A172 (cell line): ENCODE results near the gene GPR141. TPM values are rescaled to one million over a fixed set of nuclear protein-coding genes. Genes with fewer than 3 reads are reported as not detected.

Experiments used
- DNase-seq: peaks from one replicate; pipeline ENCODE4 v3.0.0-alpha.2; 2015; ENCODE audit warnings: low spot score
- total RNA-seq: library from RNA; depleted of rRNA; stranded (reverse); fragments of >200 nt; shearing (Covaris generic); gene quantifications from 2 replicates; pipeline ENCODE4 v1.2.3, GENCODE V29; 2014; rRNA removed

The GPR141 gene, protein sequence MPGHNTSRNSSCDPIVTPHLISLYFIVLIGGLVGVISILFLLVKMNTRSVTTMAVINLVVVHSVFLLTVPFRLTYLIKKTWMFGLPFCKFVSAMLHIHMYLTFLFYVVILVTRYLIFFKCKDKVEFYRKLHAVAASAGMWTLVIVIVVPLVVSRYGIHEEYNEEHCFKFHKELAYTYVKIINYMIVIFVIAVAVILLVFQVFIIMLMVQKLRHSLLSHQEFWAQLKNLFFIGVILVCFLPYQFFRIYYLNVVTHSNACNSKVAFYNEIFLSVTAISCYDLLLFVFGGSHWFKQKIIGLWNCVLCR
- total RNA-seq = 0.69 TPM in 1 of 2 replicates, not detected in the other

DNA sequence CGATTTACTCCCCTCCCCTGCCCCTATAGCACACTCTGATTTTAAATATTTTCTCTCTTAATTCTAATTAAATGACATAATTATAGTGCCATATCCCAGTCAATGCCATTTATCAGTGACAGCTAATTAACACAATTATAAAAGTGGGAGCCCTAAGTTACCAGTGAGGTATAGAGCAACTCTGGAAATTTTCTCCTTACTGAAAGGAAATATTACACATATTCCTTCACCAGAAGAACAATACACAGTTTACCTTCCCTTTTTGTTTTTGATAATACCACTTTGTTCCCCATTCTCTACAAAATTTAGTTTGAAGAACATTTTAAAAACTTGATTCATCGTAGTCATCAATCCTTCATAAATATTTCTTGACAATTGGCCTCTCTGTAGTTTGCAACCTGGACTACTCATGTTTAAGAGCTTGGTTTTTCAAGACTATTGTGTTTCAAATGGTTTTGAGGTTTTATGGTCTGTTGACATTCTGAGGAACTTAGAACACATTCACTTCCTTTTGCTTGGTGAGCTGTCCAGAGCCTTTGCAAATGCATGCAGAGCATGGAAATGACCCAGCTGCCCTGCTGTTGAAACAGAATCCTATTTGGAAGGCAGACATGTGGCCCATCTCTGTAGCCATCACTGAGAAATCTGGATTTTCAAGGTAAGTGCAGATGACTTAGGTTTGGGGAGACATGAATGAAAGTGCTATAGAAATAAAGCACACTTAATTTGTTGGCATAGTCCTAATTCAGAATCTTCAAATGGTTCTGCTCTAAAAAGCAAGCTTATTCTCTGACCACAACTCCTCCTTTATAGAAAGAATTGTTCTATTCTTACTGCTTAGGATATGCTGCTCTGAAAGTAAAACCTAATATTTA is at the start of gene GPR141:
Gene GPR141, plus strand, starts transcription at position 521 of the 875 bp plus-strand sequence. CDS start 56,628 bp downstream, outside the sequence.
- no peak for DNase-seq

DNA sequence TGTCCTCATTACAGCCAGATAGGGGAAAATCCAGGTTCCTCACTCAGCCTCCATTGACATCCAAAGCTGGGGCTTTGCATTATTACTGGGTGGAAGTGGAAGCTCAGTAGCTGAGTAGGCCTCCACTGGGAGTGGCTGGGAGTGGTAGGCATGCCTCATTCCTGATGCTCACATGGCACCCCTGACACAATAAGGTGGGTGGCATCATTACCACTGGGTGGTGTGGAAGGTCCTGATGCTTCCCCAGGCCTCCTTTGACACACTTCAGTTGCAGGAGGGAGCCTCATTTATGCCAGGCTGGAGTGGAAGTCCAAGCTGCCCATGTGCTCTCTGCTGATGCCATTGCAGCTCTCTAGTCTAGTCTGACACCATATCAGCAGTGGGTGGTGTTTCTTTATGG is 48.2 kb upstream of the GPR141 start:
- no peak for DNase-seq

DNA sequence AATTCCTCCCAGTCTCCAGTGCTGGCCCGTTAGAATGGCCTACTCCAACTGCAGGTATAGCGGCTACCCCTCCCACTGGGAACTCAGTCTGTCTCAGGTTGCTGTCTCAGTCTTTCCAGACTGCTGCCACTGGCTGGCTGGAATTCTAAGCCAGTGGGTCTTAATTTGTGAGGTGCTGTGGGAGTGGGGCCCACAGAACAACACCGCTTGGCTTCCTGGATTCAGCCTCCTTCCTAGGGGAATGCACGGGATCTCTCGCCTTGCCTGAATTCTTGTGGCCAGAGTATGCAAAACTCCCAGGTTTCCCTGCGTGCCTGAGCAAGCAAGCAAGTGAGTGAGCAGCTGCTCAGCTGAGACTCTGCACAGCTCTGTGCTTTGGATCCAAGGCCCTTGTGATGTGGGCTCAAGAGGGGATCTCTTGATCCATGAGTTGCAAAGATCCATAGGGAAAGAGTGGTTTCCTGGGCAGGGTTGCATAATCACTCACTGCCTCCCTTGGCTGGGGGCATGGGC is 41.5 kb upstream of the GPR141 start:
- DNase-seq = no peak

DNA sequence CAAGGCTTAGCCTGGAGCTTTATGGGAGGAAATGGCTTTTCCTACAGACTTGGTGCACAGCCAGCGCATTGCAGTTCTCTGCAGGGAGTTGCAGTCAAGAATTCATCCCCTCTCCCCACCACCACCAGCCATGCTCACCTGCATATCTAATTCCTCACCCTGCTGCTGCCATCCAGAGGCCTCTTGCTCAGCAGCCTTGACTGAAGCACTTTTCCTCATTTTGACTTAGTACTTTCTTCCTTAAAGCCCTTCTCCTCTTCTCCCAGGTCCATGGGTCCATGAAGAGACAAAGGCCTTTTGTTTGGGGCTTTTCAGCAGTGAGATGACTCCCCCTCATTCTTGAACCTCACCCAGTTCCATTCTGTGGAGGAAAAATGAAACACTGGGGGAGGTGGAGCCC is 39.7 kb upstream of the GPR141 start:
- DNase-seq = no peak

DNA sequence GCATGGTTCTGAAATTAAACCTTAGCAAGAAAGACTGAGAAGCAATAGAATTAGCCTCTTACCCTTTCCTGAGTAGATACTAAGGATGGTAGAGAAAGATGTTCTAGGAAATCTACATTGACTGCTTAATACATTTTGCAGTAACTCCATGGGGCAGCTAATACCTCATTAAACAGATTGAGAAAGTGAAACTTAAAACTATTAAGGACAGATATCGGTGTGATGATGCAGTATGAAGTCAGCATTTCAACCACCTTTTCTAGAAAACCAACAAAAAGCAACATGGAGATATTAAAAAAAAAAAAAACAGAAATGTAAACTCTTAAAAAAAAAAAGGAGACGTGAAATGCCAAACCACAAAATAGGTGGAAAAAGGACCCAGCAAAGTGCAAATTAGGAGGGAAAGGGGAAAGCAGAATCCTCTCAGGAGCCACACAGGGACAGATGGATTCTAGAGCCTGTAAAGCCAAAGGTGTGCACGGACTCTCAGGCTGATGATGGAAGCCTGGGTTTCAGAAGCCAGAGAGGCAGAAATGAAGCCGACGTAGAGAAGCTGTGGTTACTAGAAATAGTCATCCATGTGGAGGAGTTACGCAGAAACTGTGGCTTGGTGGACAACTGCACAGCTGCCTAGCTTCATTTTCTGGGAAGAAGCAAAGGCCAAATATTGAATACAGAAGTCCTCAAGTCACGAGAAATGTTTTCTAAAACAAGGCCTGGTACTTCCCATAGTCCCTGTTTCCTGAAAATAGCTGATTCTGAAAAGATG is 38.1 kb upstream of the GPR141 start:
- no peak for DNase-seq

DNA sequence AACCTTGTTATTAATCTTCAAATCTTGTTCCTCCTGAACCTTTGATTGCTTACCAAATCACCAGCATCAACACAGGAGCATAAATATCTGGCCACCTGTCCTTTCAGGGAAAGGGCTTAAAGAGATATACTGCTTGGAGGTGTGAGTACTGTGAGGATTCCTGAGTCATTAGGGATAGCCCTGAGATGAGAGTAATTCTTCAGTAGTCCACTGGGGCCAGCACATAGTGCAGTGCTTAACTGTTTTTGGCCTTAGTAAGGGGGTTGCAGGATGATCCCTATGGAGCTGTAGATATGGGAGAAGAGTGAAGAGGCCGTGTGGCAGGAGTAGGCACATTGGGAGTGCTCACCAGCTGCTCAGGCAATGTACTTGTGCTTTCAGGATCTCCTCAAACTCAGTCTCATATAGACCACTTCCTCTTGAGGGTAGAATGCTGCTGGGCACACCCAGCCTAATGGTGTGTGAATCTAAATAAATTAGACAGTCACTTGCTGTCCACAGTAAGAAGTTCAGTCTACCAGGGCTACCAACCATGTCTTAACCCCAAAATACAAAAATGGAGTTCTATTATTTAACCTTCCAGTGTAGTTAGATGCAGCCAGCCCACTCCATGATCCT is 26.5 kb upstream of the GPR141 start:
- no peak for DNase-seq

DNA sequence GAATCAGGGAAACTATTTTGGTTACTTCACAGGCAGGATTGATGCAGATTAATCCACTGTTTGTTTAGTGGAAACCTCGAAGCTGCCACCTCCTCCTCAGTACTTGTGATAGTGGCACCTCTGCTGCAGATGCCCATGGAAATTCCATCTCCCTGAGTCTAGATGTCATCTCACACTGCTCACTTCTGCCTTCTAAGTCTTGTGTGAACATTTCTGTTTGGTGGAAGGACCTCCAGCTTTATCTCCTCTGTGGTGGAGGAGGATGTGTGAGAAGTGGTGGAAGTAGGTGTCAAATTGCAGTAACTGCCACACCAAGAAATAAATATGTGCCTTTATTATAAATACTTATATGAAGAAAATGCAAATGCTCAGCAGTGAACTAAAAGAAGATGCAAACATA is 25.8 kb upstream of the GPR141 start:
- DNase-seq = no peak

DNA sequence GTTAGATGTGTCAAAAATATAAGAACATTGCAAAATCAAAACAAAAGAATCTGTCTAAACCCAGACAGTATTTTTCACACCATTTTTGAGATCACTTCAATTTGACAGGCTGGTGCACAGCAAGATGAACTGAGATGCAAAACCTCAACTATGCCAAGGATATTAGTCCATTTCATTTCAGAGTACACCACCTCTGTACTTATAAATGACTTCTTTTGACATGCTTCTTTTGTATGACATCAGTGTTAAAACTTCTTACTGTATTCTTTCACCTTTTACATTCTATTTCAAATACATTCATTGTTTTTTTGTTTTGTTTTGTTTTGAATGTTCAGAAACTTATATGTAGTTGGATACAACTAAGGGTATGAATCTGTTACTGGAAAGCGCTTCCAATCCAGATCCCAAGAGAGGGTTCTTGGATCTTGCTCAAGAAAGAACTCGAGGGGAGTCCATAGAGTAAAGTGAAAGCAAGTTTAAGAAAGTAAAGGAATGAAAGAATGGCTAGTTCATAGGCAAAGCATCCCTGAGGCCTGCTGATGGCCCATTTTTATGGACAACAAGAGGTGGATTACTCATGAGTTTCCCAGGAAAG is 23.5 kb upstream of the GPR141 start:
- DNase-seq = no peak

DNA sequence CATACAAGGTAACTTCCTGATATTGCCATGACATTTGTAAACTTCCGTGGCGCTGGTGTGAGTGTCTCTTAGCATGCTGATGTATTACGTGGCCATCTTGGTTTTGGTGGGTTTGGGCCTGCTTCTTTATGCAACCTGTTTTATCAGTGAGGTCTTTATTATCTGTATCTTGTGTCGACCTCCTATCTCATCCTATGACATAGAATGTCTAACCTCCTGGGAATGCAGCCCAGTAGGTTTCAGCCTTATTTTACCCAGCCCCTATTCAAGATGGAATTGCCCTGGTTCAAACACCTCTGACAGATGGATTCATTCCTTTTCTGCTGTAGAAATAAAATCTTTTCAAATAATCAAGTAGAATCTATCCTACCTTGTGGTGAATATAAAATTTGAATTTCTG is 23.0 kb upstream of the GPR141 start:
- no peak for DNase-seq

DNA sequence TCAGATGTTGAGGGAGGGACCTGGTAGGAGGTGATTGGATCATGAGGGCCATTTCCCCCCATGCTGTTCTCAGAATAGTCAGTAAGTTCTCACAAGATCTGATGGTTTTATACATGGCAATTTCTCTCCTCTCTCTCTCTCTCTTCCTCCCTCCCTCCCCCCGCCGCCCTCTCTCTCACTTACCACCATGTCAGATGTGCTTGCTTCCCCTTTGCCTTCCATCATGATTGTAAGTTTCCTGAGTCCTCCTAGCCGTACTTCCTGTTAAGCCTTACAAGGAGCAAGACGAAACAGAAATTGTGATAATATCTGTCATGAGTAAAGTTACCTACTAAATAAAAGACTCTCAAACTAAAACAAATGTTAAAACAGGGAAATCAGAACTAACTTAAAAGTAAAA is 19.9 kb upstream of the GPR141 start:
- no peak for DNase-seq

DNA sequence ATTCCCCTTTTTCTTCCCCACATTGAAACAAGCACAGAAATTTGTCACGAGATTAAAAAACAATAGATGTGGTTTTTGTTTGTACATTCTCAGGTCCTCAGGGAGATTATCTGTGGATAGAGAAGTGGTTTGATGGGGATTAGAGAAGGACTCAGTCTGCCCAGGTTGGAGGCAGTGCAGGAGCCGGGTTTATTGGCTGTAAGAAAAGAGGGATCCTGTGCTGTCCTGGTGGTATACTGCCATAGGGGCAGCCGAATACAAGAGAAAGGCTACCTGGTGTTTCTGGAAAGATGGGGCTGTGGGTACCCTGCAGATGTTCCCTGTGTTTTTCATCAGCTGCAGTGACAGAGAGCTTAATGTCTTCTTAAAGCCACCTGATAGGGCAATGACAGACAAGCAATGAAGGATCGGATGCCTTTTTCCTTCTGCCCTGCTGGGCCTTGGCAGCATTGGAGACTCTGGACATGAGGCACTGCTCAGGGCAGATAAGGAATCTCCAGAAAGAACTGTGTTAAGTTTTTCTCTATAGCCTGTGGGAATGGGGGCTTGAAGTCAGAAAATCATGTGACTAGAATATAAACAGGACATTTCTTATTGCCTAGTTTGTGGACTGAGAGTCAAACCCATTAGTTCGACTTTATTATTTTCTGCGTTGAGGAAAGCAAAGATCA is 18.1 kb upstream of the GPR141 start:
- no peak for DNase-seq

DNA sequence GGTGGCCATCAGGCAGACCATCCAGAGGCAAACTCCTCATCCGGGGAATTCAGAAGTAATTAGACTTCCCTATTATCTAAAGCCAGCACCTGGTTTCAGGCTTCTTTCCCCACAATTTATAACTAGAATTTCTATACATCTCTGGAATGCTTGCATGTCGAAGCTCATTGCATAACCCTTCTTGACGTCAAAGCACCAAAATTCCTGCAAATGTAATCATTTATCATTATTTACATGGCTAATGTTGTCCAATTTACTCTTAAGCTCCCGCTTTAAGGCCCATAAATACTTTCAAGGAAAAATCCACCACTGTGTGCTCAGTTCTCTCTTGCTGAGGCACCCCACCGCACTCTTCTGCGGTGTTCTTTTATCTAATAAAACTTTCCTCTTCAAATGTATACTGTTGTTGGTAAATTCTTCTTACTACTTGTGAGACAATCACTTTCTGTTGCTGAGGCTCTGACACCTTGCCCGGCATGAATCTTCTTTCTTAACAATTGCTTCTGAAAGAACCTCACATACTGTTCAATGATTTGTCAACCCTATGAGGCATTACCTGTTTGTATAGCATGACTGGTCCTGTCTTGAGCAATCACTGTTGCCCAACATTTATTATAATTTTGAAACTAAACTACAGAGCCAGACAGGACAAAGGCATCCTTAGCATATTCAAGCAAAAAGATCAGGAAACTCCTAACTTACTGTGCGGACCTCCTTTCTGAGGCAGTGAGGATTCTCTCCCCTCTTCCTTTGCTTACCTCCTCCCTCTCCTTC is 17.4 kb upstream of the GPR141 start:
- DNase-seq = no peak

DNA sequence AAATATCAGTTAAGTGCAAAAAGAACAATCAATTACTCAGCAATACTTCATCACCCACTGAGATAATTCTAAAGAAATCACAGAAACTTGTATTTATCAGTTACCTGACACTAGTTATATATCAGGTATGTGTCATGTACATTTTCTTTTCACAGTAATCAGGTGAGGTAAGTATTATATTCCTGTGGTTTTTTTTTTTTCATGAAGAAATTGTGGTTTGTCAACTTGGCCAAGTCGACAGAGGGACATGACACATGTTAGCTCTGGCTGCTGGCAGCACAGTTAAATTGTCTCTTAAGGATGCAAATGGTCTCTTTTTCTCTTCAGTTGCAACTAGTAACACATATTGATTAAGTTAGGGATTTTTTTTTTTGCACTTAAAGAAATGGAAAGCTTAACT is 13.7 kb upstream of the GPR141 start:
- DNase-seq = no peak

DNA sequence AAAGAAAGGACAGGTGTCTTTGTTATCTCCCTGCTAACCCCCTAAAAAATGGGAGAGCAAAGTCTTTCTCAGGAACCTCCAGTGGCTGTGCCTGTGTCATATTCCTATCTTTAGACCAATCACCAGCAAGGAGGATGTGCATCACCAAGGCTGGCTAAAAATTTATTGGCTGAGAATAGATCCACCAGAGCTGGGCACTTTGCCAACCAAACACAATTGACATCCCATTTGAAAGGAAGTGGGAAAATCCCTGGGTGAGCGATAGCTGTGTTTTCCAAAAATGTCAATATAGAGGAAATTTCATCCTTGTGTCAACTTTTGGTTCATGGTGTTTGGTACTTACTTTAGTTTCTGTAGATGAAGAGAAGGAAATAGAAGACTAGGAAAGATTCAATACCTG is 13.1 kb upstream of the GPR141 start:
- DNase-seq = no peak

DNA sequence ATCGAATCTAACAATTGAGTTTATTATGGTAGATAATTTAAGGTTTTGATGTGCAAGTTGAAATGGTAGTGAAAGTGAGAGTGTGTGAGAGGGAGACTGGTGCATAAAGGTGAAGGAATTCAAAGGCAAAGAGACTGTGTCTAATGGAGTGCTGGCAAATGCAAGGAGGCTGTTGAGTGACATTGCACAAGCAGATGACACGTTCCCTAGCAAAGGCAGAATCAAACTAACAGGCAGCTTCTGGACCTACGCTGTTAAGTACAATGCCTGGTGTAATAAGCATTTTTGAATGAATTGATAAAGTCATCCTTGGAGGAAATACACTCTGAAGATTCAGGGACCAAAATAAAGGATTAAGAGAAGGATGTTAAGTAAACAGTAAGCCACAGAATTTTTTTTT is 11.7 kb upstream of the GPR141 start:
- DNase-seq = no peak

DNA sequence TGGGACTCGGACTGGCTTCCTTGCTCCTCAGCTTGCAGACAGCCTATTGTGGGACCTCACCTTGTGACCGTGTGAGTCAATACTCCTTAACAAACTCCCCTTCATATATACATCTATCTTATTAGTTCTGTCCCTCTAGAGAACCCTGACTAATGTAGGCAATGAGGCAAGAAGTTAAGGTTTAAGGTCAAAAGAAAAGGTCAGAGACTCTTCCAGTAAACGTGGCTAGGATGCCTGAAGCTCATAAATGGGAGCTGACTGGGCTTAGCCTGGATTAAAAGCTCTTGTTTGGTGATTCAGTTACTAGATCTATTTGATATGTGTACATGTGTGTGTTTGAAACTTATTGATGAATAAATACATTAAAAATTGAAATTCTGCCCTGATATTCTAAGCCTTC is 10.6 kb upstream of the GPR141 start:
- no peak for DNase-seq

DNA sequence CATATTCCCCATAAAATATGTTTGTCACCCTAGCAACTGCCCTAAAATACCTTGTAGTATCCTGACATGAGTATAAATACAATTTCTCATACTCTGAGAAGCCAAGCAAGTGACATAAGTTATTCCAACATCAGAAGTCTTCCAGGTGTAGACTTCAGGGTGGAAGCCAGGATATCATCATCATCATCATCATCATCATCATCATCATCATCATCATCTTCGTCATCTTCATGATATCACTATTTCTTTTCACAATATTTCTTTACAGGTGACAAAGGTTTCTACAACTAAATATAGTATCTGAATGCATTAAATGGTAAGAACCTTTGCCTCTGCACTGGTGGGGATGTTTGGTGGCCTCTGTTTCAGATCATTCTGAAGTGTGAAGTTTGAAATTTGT is 10.0 kb upstream of the GPR141 start:
- no peak for DNase-seq

DNA sequence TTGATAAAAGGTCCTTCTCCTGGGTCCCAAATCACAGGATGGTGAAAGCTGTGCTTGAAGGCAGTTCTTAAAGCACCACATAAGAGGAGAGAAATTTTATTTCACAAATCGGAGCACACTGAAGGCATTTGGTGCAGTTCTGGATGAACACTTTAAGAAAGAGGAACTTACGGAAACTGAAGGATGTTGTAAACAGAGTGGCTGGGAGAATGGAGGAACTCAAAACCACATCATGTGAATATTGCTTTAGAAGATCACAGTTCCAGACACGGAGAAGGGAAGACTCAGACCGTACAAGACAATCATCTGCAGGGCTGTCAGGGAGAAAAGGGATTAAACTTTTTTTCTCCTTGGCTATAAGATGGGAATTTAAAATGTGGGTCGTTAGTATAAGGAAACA is 9.0 kb upstream of the GPR141 start:
- no peak for DNase-seq

DNA sequence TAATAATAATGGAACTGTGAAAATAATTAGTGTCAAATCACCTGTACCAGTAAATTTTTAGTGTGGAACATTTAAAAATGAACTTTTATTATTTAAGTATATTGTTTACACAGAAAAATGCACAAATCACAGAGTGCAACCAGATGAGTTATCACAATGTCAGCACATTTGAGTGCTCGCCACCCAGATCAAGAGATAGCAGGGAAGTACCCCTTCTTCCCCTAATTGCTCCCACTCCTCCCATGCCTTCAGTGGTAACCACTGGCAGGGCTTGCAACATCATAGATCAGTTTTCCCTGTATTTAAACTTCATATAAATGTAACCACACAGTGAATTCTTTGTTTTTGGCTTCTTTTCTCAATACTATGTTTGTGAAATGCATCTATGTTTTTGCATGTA is 7.8 kb upstream of the GPR141 start:
- no peak for DNase-seq

DNA sequence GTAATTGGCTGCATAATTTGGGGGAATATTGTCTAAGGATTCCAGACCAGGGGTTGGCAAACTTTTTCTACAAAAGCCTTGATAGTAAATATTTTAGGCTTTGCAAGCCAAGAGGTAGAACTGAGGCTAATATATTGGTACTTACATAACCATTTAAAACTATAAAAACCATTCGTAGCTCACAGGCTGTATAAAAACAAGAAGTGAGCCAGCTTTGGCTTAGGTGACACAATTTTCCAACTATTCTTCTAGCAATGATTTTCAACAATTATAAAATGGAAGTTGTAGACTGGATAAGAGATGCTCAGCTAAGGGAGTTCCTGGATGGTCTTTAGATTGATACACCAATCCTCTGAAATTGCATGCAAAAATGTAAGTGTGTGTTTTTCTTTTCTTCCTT is 1.4 kb downstream of the GPR141 start:
- DNase-seq = no peak
